IMR-90 (cell line): ENCODE results near the gene MFSD12.
"Not testable (repeated sequence)": the region's sequence is repeated elsewhere in the genome, so short reads cannot be mapped to it uniquely, and the experiment has no call there.

Source experiments
- BHLHE40 ChIP-seq: fragments of 150-350 bp; IDR thresholded peaks from 2 replicates; pipeline ENCODE4 v1.6.1; 2016; ENCODE audit warnings: mild to moderate bottlenecking, low read depth, low read length
- CEBPB ChIP-seq: IDR thresholded peaks from 2 replicates; pipeline ENCODE4 v1.6.1; 2012; ENCODE audit warnings: low read depth, low read length, improper control_type of control experiment
- CHD1 ChIP-seq: IDR thresholded peaks from 2 replicates; pipeline ENCODE4 v1.6.1; 2012; ENCODE audit warnings: low read depth, low read length, improper control_type of control experiment
- MAZ ChIP-seq: IDR thresholded peaks from 2 replicates; pipeline ENCODE4 v1.6.1; 2012; ENCODE audit warnings: low read depth, mild to moderate bottlenecking, low read length, improper control_type of control experiment, moderate library complexity, borderline replicate concordance
- MXI1 ChIP-seq: IDR thresholded peaks from 2 replicates; pipeline ENCODE4 v1.6.1; 2012; ENCODE audit warnings: low read depth, mild to moderate bottlenecking, low read length, moderate library complexity, borderline replicate concordance
- POLR2A ChIP-seq: IDR thresholded peaks from 2 replicates; pipeline ENCODE4 v1.6.1; 2012; ENCODE audit warnings: mild to moderate bottlenecking, low read depth, low read length
- RCOR1 ChIP-seq: IDR thresholded peaks from 2 replicates; pipeline ENCODE4 v1.6.1; 2012; ENCODE audit warnings: mild to moderate bottlenecking, low read length, improper control_type of control experiment; ENCODE audit not compliant: insufficient replicate concordance
- RFX5 ChIP-seq: IDR thresholded peaks from 2 replicates; pipeline ENCODE4 v1.8.0; 2012; ENCODE audit warnings: low read depth, mild to moderate bottlenecking, low read length, moderate library complexity
- TF ChIP-seq, protein P1 (sequence below): conservative IDR thresholded peaks from 2 replicates; pipeline ENCODE4 v1.5.1; 2012; ENCODE audit warnings: mild to moderate bottlenecking, low read depth, low read length, improper control_type of control experiment

DNA sequence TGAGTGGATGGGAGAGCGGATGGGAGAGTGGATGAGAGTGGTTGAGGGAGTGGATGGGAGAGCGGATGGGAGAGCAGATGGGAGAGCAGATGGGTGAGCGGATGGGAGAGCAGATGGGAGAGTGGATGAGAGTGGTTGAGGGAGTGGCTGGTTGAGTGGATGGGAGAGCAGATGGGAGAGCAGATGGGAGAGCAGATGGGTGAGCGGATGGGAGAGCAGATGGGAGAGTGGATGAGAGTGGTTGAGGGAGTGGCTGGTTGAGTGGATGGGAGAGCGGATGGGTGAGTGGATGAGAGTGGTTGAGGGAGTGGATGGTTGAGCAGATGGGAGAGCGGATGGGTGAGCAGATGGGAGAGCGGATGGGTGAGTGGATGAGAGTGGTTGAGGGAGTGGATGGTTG, 28.1 kb downstream of the MFSD12 start:
- TF ChIP-seq, protein P1, sequence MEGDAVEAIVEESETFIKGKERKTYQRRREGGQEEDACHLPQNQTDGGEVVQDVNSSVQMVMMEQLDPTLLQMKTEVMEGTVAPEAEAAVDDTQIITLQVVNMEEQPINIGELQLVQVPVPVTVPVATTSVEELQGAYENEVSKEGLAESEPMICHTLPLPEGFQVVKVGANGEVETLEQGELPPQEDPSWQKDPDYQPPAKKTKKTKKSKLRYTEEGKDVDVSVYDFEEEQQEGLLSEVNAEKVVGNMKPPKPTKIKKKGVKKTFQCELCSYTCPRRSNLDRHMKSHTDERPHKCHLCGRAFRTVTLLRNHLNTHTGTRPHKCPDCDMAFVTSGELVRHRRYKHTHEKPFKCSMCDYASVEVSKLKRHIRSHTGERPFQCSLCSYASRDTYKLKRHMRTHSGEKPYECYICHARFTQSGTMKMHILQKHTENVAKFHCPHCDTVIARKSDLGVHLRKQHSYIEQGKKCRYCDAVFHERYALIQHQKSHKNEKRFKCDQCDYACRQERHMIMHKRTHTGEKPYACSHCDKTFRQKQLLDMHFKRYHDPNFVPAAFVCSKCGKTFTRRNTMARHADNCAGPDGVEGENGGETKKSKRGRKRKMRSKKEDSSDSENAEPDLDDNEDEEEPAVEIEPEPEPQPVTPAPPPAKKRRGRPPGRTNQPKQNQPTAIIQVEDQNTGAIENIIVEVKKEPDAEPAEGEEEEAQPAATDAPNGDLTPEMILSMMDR = not testable (repeated sequence)
- not testable (repeated sequence) for TF ChIP-seq RFX5, POLR2A, RCOR1, CEBPB, MAZ, BHLHE40, MXI1, CHD1
